H1 (cell line): ENCODE measurements around the gene TADA3. TPM values are rescaled to one million over a fixed set of nuclear protein-coding genes. Genes with fewer than 3 reads are reported as not detected.
A peak's percentile ranks its signal among the peaks of the same experiment; 100 is the strongest.

ENCODE experiments used
- ASH2L ChIP-seq: fragments of 200-600, 300-600 bp; sonication (generic); IDR thresholded peaks from one replicate; pipeline ENCODE4 v1.7.1; 2017; ENCODE audit warnings: low read length
- BACH1 ChIP-seq: IDR thresholded peaks from 2 replicates; pipeline ENCODE4 v1.6.1; 2012; ENCODE audit warnings: low read length, improper control_type of control experiment
- BCL11A ChIP-seq, 2 experiments: IDR thresholded peaks; one replicate each; pipeline ENCODE4 v1.6.1; 2011; ENCODE audit warnings: low read depth in 2 of 2, low read length in 2 of 2, mild to moderate bottlenecking in 2 of 2
- CEBPB ChIP-seq: IDR thresholded peaks from 2 replicates; pipeline ENCODE4 v1.6.1; 2012; ENCODE audit warnings: low read depth, low read length
- CHD1 ChIP-seq: IDR thresholded peaks from 2 replicates; pipeline ENCODE4 v1.6.1; 2012; ENCODE audit warnings: low read depth, low read length, improper control_type of control experiment
- CREB1 ChIP-seq: IDR thresholded peaks from 2 replicates; pipeline ENCODE4 v1.6.1; 2012; ENCODE audit warnings: inconsistent platforms
- FOSL1 ChIP-seq: IDR thresholded peaks from 2 replicates; pipeline ENCODE4 v1.6.1; 2011; ENCODE audit warnings: mild to moderate bottlenecking, low read depth, low read length, moderate library complexity; ENCODE audit not compliant: insufficient read depth
- GTF2F1 ChIP-seq: IDR thresholded peaks from 2 replicates; pipeline ENCODE4 v1.6.1; 2012; ENCODE audit warnings: low read depth, low read length, improper control_type of control experiment, borderline replicate concordance
- HDAC2 ChIP-seq, 2 experiments: fragments of 300-600 bp in 1 of 2; sonication (generic) in 1 of 2; IDR thresholded peaks; 2 replicates each; pipeline ENCODE4 v1.6.1; 2011 to 2012; ENCODE audit warnings: low read depth in 2 of 2, low read length in 2 of 2, mild to moderate bottlenecking in 2 of 2, moderate library complexity in 2 of 2, borderline replicate concordance in 1 of 2, inconsistent platforms in 1 of 2
- HDAC6 ChIP-seq: IDR thresholded peaks from one replicate; pipeline ENCODE4 v1.7.1; 2012; ENCODE audit warnings: low read depth, mild to moderate bottlenecking, inconsistent platforms, low read length, moderate library complexity
- KDM1A ChIP-seq: fragments of 200-600, 300-600 bp; sonication (generic); IDR thresholded peaks from 2 replicates; pipeline ENCODE4 v1.7.1; 2016; ENCODE audit warnings: mild to moderate bottlenecking, low read length, borderline replicate concordance
- MAFK ChIP-seq: IDR thresholded peaks from 2 replicates; pipeline ENCODE4 v1.6.1; 2012; ENCODE audit warnings: low read depth, mild to moderate bottlenecking, improper control_type of control experiment, low read length
- NRF1 ChIP-seq: IDR thresholded peaks from 2 replicates; pipeline ENCODE4 v1.6.1; 2011; ENCODE audit warnings: mild to moderate bottlenecking, low read depth, low read length, improper control_type of control experiment
- PHF8 ChIP-seq: fragments of 200-600 bp; sonication (generic); conservative IDR thresholded peaks from 2 replicates; pipeline ENCODE4 v1.7.1; 2012; ENCODE audit warnings: low read depth, mild to moderate bottlenecking, inconsistent platforms, low read length, moderate library complexity
- POU5F1 ChIP-seq: IDR thresholded peaks from 2 replicates; pipeline ENCODE4 v1.6.1; 2011; ENCODE audit warnings: low read depth, mild to moderate bottlenecking, low read length, moderate library complexity
- RBBP5 ChIP-seq: IDR thresholded peaks from 2 replicates; pipeline ENCODE4 v1.7.1; 2012; ENCODE audit warnings: low read depth, mild to moderate bottlenecking, inconsistent platforms, low read length, moderate library complexity, borderline replicate concordance
- RFX5 ChIP-seq: IDR thresholded peaks from 2 replicates; pipeline ENCODE4 v1.6.1; 2011; ENCODE audit warnings: low read depth, low read length, improper control_type of control experiment, borderline replicate concordance
- SIRT6 ChIP-seq: IDR thresholded peaks from one replicate; pipeline ENCODE4 v1.7.1; 2012; ENCODE audit warnings: low read length, inconsistent platforms
- SIX5 ChIP-seq: IDR thresholded peaks from 2 replicates; pipeline ENCODE4 v1.6.1; 2011; ENCODE audit warnings: mild to moderate bottlenecking, low read depth, low read length
- SP2 ChIP-seq: IDR thresholded peaks from 2 replicates; pipeline ENCODE4 v1.6.1; 2012; ENCODE audit warnings: mild to moderate bottlenecking, low read length, inconsistent platforms
- SUZ12 ChIP-seq: fragments of 200-600 bp; sonication (generic); IDR thresholded peaks from 2 replicates; pipeline ENCODE4 v1.6.1; 2012; ENCODE audit warnings: mild to moderate bottlenecking, inconsistent platforms, low read length, moderate library complexity, mixed read lengths
- TBP ChIP-seq: IDR thresholded peaks from 2 replicates; pipeline ENCODE4 v1.6.1; 2011; ENCODE audit warnings: low read depth, low read length, improper control_type of control experiment
- TEAD4 ChIP-seq: IDR thresholded peaks from 2 replicates; pipeline ENCODE4 v1.6.1; 2012; ENCODE audit warnings: low read depth, low read length, inconsistent platforms, mixed read lengths
- USF2 ChIP-seq: IDR thresholded peaks from 2 replicates; pipeline ENCODE4 v1.6.1; 2011; ENCODE audit warnings: low read length, improper control_type of control experiment
- YY1 ChIP-seq: IDR thresholded peaks from 2 replicates; pipeline ENCODE4 v1.6.1; 2011; ENCODE audit warnings: low read depth, mild to moderate bottlenecking, low read length
- polyA plus RNA-seq, 7 experiments: library from polyadenylated mRNA; depleted of rRNA in 3 of 7; stranded (reverse) in 5 of 7; unstranded in 2 of 7; fragments of >200 nt in 5 of 7; fragments of 200-250 nt in 2 of 7; gene quantifications; 1 replicate in 5 of 7; 2 replicates in 1 of 7; 4 replicates in 1 of 7; pipeline versions ENCODE4 v1.2.1 to v1.2.3, GENCODE V29; 2011 to 2013; ENCODE audit warnings: missing spikeins in 2 of 7, mixed read lengths in 2 of 7
- total RNA-seq: library from RNA; stranded (reverse); fragmentation: NEBNext Ultra II Directional; extraction: Animal tissue kit (Norgen Biotek cat#: 25700); gene quantifications from 2 replicates; pipeline ENCODE4 v1.2.1, GENCODE V29; 2021

The TADA3 gene
- total and polyA plus RNA-seq, 2 of the 8 experiments (the other 6 are each of a cell fraction or from before 2014, with no cell fraction given): 43.4 to 50.3 TPM

- no peak for TF ChIP-seq POU5F1
- TF ChIP-seq YY1: no peak
- TF ChIP-seq KDM1A: no peak
- no peak for TF ChIP-seq BACH1
- TF ChIP-seq HDAC6: no peak
- no peak for TF ChIP-seq SUZ12
- TF ChIP-seq RFX5: no peak
- no peak for TF ChIP-seq USF2
- TF ChIP-seq CREB1: 0 out of 2 replicates have a peak, but pooled peaks have one; percentile 26
- TF ChIP-seq MAFK: no peak
- 0 out of 4 replicates have a peak, but pooled peaks of 1 of the 2 experiments have one; percentile 62 for TF ChIP-seq HDAC2 (IDR thresholded peaks at IDR 0.05; ENCODE audit: borderline replicate concordance in 1 of 2, low read depth in 2 of 2, low read length in 2 of 2)
- no peak for TF ChIP-seq NRF1
- TF ChIP-seq GTF2F1: no peak
- TF ChIP-seq BCL11A (IDR thresholded peaks at IDR 0.05; ENCODE audit: low read depth in 2 of 2, low read length in 2 of 2): no peak
- TF ChIP-seq CEBPB: no peak
- no peak for TF ChIP-seq FOSL1
- TF ChIP-seq ASH2L: no peak
- TF ChIP-seq RBBP5: 0 out of 2 replicates have a peak, but pooled peaks have one; percentile 42
- no peak for TF ChIP-seq TEAD4
- no peak for TF ChIP-seq SIX5
- TF ChIP-seq SIRT6: no peak
- TF ChIP-seq TBP: peak; percentile 9; the same call in 1 of the 2 replicates
- TF ChIP-seq PHF8: 0 out of 2 replicates have a peak, but pooled peaks have one; percentile 48
- no peak for TF ChIP-seq SP2
- no peak for TF ChIP-seq CHD1
Measured at GRCh38 chr3:9809615-9810432, 17.6 kb upstream of the TADA3 start, which contains the start of gene TTLL3 (continued).
